Neural cell (in vitro differentiated cells): ENCODE data around the gene TRABD2A. TPM values are rescaled to one million over a fixed set of nuclear protein-coding genes. Genes with fewer than 3 reads are reported as not detected.

Experiments used
- H2AFZ ChIP-seq: fragments of 200-600, 300-800 bp; sonication (generic), shearing (Covaris generic); 2 replicates; pipeline ENCODE4 v1.6.0; 2014; ENCODE audit warnings: low read depth, mild to moderate bottlenecking, antibody characterized with exemption, low read length, moderate library complexity
- H3F3A ChIP-seq: fragments of 200-600 bp; shearing (Covaris generic); 2 replicates; pipeline ENCODE4 v1.6.1; 2016; ENCODE audit warnings: mild to moderate bottlenecking, moderate library complexity, mixed read lengths, antibody characterized with exemption, low read length; ENCODE audit not compliant: insufficient read depth, poor library complexity, severe bottlenecking
- H3K27ac ChIP-seq: fragments of 200-600, 300-800 bp; sonication (generic), shearing (Covaris generic); 2 replicates; pipeline ENCODE4 v1.5.1; 2014; ENCODE audit warnings: mild to moderate bottlenecking, low read length, moderate library complexity
- H3K27me3 ChIP-seq: fragments of 300-800, 200-600 bp; sonication (generic), shearing (Covaris generic); 2 replicates; pipeline ENCODE4 v1.6.0; 2014; ENCODE audit warnings: mild to moderate bottlenecking, low read depth, low read length, moderate library complexity; ENCODE audit not compliant: insufficient read depth
- H3K36me3 ChIP-seq: fragments of 300-800, 200-600 bp; sonication (generic), shearing (Covaris generic); 2 replicates; pipeline ENCODE4 v1.5.1; 2014; ENCODE audit warnings: mild to moderate bottlenecking, antibody characterized with exemption, low read length, moderate library complexity; ENCODE audit not compliant: insufficient read depth
- H3K4me2 ChIP-seq: fragments of 300-800, 200-600 bp; sonication (generic), shearing (Covaris generic); 2 replicates; pipeline ENCODE4 v1.6.0; 2014; ENCODE audit warnings: mild to moderate bottlenecking, low read length
- H3K4me3 ChIP-seq: fragments of 300-800, 200-600 bp; sonication (generic), shearing (Covaris generic); 2 replicates; pipeline ENCODE4 v1.5.1; 2014; ENCODE audit warnings: mild to moderate bottlenecking, low read length, moderate library complexity
- H3K79me2 ChIP-seq: fragments of 200-600 bp; shearing (Covaris generic); replicated peaks from 2 replicates; pipeline ENCODE4 v1.6.0; 2014; ENCODE audit warnings: mild to moderate bottlenecking, low read length, moderate library complexity; ENCODE audit not compliant: insufficient read depth
- H3K9ac ChIP-seq: fragments of 300-800, 200-600 bp; sonication (generic), shearing (Covaris generic); 2 replicates; pipeline ENCODE4 v1.6.1; 2016; ENCODE audit warnings: mild to moderate bottlenecking, low read length, mixed read lengths
- H3K9me2 ChIP-seq: fragments of 200-600 bp; shearing (Covaris generic); 2 replicates; pipeline ENCODE4 v1.6.1; 2016; ENCODE audit warnings: mild to moderate bottlenecking, low read length, mixed read lengths; ENCODE audit not compliant: insufficient read depth
- H3K9me3 ChIP-seq: fragments of 200-600, 300-800 bp; sonication (generic), shearing (Covaris generic); 2 replicates; pipeline ENCODE4 v1.6.1; 2016; ENCODE audit warnings: mild to moderate bottlenecking, mixed run types, low read length, moderate library complexity, mixed read lengths
- H4K20me1 ChIP-seq: fragments of 200-600 bp; shearing (Covaris generic); 2 replicates; pipeline ENCODE4 v1.6.1; 2016; ENCODE audit warnings: mild to moderate bottlenecking, mixed run types; ENCODE audit not compliant: insufficient read depth
- CTCF ChIP-seq: fragments of 450-650 bp; IDR thresholded peaks from 2 replicates; pipeline ENCODE4 v1.5.1; 2014; ENCODE audit warnings: antibody characterized with exemption, mild to moderate bottlenecking, moderate library complexity; ENCODE audit not compliant: poor library complexity, severe bottlenecking
- EP300 ChIP-seq: fragments of 450-650 bp; conservative IDR thresholded peaks from 2 replicates; pipeline ENCODE4 v1.6.1; 2014; ENCODE audit warnings: antibody characterized with exemption, mild to moderate bottlenecking, moderate library complexity; ENCODE audit not compliant: poor library complexity, severe bottlenecking
- EZH2 ChIP-seq: fragments of 200-600, 300-800 bp; shearing (Covaris generic), sonication (generic); IDR thresholded peaks from 2 replicates; pipeline ENCODE4 v1.6.1; 2014; ENCODE audit warnings: antibody characterized with exemption, low read length, borderline replicate concordance, mild to moderate bottlenecking; ENCODE audit not compliant: insufficient read depth, poor library complexity, severe bottlenecking
- MXI1 ChIP-seq: fragments of 450-650 bp; conservative IDR thresholded peaks from 2 replicates; pipeline ENCODE4 v1.6.1; 2014; ENCODE audit warnings: antibody characterized with exemption, mild to moderate bottlenecking; ENCODE audit not compliant: poor library complexity, severe bottlenecking
- POLR2AphosphoS5 ChIP-seq: IDR thresholded peaks from 2 replicates; pipeline ENCODE4 v1.6.1; 2012
- RAD21 ChIP-seq: fragments of 450-650 bp; conservative IDR thresholded peaks from 2 replicates; pipeline ENCODE4 v1.6.1; 2014; ENCODE audit warnings: antibody characterized with exemption, mild to moderate bottlenecking, moderate library complexity
- SMC3 ChIP-seq: fragments of 450-650 bp; conservative IDR thresholded peaks from 2 replicates; pipeline ENCODE4 v1.6.1; 2014; ENCODE audit warnings: antibody characterized with exemption, mild to moderate bottlenecking, moderate library complexity; ENCODE audit not compliant: poor library complexity
- TAF1 ChIP-seq: IDR thresholded peaks from 2 replicates; pipeline ENCODE4 v1.6.1; 2012; ENCODE audit warnings: low read depth
- polyA plus RNA-seq: library from polyadenylated mRNA; depleted of rRNA; stranded (reverse); fragments of >200 nt; gene quantifications from 2 replicates; pipeline ENCODE4 v1.2.3, GENCODE V29; 2014
- TF ChIP-seq, protein P1 (sequence below): IDR thresholded peaks from 2 replicates; pipeline ENCODE4 v1.6.1; 2012; ENCODE audit warnings: borderline replicate concordance

TRABD2A gene
- polyA plus RNA-seq, 1 donor from 2014 or later, result 0.17 TPM

DNA sequence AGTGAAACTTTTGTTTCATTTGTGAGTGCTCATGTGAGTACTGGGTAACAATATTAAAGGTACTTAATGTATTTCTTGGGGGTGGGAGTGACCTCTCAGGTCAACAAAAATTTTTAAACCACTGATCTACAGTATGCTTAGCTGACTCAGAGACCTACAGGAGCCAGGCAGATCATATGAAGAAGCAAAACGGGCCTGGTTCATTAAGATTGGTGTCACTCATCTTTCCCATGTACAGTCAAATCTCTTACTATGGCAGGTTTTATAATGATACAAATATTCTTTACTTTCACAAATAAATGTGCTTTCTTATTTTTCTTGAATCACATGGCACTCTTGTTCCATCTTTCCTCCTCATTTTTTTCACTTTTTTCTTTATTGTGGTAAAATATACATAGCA, 16.9 kb upstream of the TRABD2A start:
- Histone ChIP-seq H2AFZ (no peak overlapping the region), H3K9me3 (no peaks in the 10 kb centered on the region)

DNA sequence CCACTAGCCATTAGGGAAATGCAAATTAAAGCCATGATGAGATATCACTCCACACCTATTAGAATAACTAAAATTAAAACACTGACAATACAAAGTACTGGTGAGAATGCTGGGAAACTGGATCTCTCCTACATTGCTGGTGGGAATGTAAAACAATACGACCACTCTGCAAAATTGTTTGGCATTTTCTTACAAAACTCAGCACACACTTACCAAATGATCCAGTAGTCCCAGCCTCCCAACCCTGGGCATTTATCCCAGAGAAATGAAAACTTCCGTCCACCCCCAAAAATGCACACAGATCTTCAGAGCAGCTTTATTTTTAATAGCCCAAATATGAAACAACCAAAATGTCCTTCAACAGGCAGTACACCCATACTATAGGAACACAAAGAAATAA, 15.7 kb upstream of the TRABD2A start:
- TF ChIP-seq MXI1, result no peak
- no peak for TF ChIP-seq EP300
- TF ChIP-seq SMC3, result no peak
- no peak for TF ChIP-seq EZH2
- TF ChIP-seq, protein P1, sequence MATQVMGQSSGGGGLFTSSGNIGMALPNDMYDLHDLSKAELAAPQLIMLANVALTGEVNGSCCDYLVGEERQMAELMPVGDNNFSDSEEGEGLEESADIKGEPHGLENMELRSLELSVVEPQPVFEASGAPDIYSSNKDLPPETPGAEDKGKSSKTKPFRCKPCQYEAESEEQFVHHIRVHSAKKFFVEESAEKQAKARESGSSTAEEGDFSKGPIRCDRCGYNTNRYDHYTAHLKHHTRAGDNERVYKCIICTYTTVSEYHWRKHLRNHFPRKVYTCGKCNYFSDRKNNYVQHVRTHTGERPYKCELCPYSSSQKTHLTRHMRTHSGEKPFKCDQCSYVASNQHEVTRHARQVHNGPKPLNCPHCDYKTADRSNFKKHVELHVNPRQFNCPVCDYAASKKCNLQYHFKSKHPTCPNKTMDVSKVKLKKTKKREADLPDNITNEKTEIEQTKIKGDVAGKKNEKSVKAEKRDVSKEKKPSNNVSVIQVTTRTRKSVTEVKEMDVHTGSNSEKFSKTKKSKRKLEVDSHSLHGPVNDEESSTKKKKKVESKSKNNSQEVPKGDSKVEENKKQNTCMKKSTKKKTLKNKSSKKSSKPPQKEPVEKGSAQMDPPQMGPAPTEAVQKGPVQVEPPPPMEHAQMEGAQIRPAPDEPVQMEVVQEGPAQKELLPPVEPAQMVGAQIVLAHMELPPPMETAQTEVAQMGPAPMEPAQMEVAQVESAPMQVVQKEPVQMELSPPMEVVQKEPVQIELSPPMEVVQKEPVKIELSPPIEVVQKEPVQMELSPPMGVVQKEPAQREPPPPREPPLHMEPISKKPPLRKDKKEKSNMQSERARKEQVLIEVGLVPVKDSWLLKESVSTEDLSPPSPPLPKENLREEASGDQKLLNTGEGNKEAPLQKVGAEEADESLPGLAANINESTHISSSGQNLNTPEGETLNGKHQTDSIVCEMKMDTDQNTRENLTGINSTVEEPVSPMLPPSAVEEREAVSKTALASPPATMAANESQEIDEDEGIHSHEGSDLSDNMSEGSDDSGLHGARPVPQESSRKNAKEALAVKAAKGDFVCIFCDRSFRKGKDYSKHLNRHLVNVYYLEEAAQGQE, result no peak
- TF ChIP-seq CTCF, result no peak
- no peak for TF ChIP-seq RAD21
- TF ChIP-seq POLR2AphosphoS5, result no peak
- no peak for TF ChIP-seq TAF1
- H3K9me3 ChIP-seq, result no peaks in the 10 kb centered on the region
- no peaks in the 10 kb centered on the region for H3K9me2 ChIP-seq
- H3K79me2 ChIP-seq, result no peaks in the 10 kb centered on the region
- H3K36me3 ChIP-seq, result no peaks in the 10 kb centered on the region
- H3F3A ChIP-seq, result no peaks in the 10 kb centered on the region
- H3K9ac ChIP-seq, result no peak overlapping the region
- H3K27ac ChIP-seq, result no peak overlapping the region
- H4K20me1 ChIP-seq, result no peaks in the 10 kb centered on the region
- H3K4me3 ChIP-seq, result no peak overlapping the region
- no peak overlapping the region for H3K4me2 ChIP-seq
- no peaks in the 10 kb centered on the region for H3K27me3 ChIP-seq
- H2AFZ ChIP-seq, result no peak overlapping the region

More for the DNA sequence above, 16.9 kb upstream of the TRABD2A start:
- H3K9ac ChIP-seq, result no peak overlapping the region
- H3F3A ChIP-seq, result no peaks in the 10 kb centered on the region
- H3K79me2 ChIP-seq, result no peaks in the 10 kb centered on the region
- H3K4me3 ChIP-seq, result no peak overlapping the region
- no peaks in the 10 kb centered on the region for H3K9me2 ChIP-seq
- TF ChIP-seq POLR2AphosphoS5, result no peak
- TF ChIP-seq EP300, result no peak
- TF ChIP-seq CTCF, result no peak
- TF ChIP-seq, protein P1, result no peak
- no peak for TF ChIP-seq RAD21
- TF ChIP-seq EZH2, result no peak
- no peak for TF ChIP-seq MXI1
- TF ChIP-seq TAF1, result no peak
- no peak for TF ChIP-seq SMC3
- H4K20me1 ChIP-seq, result no peaks in the 10 kb centered on the region
- H3K27ac ChIP-seq, result no peak overlapping the region
- H3K27me3 ChIP-seq, result no peaks in the 10 kb centered on the region
- H3K36me3 ChIP-seq, result no peaks in the 10 kb centered on the region
- no peak overlapping the region for H3K4me2 ChIP-seq
